ENCODE results near the gene PTBP3. TPM values are rescaled to one million over a fixed set of nuclear protein-coding genes. Genes with fewer than 3 reads are reported as not detected.

PTBP3 gene
- 64.0 TPM for polyA plus RNA-seq (2013)

DNA sequence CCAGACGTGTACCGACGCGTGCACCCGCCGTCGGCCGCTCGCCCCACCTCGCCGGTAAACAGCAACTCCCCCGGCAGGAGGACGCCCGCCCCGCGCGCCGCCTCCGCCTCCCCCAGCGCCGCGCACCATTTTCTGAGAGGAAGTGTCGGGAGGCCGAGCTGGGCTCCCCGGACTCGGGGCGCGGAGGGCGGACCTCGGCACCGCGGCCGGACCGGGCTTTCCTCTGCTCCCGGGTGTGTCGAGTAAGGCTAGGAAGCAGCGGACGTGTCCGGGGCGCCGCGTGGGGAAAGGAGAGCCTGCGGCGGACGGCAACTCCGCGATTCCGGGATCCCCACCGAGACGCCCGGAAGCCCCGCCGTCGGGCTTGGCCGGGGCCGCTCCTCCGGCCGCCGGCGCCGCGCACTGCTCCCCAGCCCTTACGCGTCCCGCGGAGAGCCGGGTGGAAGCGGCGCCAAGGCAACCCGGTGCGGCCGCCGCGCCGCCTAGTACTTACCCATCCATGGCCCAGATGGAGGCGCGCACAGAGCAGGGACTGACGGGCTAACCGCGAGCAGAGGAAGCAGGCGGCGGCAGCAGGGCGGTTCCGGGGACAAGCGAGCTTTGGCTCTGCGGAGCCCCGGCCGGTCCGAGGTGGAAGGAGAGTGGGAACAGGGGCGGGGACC, at the start of gene PTBP3:
PTBP3 (minus strand) TSS at position 643 of the 662 bp plus-strand sequence. CDS start 35,754 bp downstream, outside the sequence.
- DNase-seq = peak; percentile 83 to 90 (median 84)
- peaks cover 11 to 37% (median 34%) of the 10 kb centered on the region in 4 experiments for H3K4me1 ChIP-seq (ENCODE audit: control extremely low read depth in 1 of 4, control insufficient read depth in 4 of 4, insufficient read depth in 4 of 4, low read length in 3 of 4)
- no peaks in the 10 kb centered on the region for H3K36me3 ChIP-seq (ENCODE audit: control insufficient read depth in 4 of 4, insufficient read depth in 4 of 4, low read length in 3 of 4)
- H3K9me3 ChIP-seq (ENCODE audit: control extremely low read depth in 1 of 5, control insufficient read depth in 4 of 5, insufficient read depth in 2 of 5, low read depth in 1 of 5, low read length in 4 of 5) = no peaks in the 10 kb centered on the region
- ChIA-PET CTCF (interaction anchor here (0.7 to 1.6 kb wide), 11 partner anchors 10 to 236 kb away, joined by 3 to 7 read pairs (median 3); no protein-coding TSS in a partner anchor), POLR2A (interaction anchor here (0.6 to 1.6 kb wide), 6 partner anchors 69 to 461 kb away, joined by 3 to 5 read pairs (median 4); partner anchors contain the start of gene SUSD1)
- WGBS (ENCODE audit: insufficient coverage) = 0% methylated on average over 77 of the region's 90 CpGs
- H3K27ac ChIP-seq (ENCODE audit: insufficient read depth in 1 of 2, low read depth in 1 of 2, low read length in 2 of 2, poor library complexity in 1 of 2, severe bottlenecking in 2 of 2) = peak within 1 kb of the TSS; percentile 68 to 92
- H3K4me3 ChIP-seq (ENCODE audit: control insufficient read depth in 1 of 7, extremely low read depth in 1 of 7, insufficient read depth in 4 of 7, low read depth in 2 of 7, low read length in 6 of 7) = peak within 1 kb of the TSS; percentile 86 to 100 (median 92)
- no peaks in the 10 kb centered on the region for H3K27me3 ChIP-seq (replicated peaks in 2 of 5; ENCODE audit: control insufficient read depth in 4 of 5, insufficient read depth in 5 of 5, low read length in 4 of 5)

GRCh38 chr9:112382501-112383364, 49.3 kb upstream of the PTBP3 start:
- Histone ChIP-seq H3K9me3 (ENCODE audit: control extremely low read depth in 1 of 5, control insufficient read depth in 4 of 5, insufficient read depth in 2 of 5, low read depth in 1 of 5, low read length in 4 of 5) (no peaks in the 10 kb centered on the region), H3K4me3 (ENCODE audit: control insufficient read depth in 1 of 7, extremely low read depth in 1 of 7, insufficient read depth in 4 of 7, low read depth in 2 of 7, low read length in 6 of 7) (no peak overlapping the region), H3K4me1 (ENCODE audit: control extremely low read depth in 1 of 4, control insufficient read depth in 4 of 4, insufficient read depth in 4 of 4, low read length in 3 of 4) (peaks cover 11 to 35% (median 25%) of the 10 kb centered on the region in 4 experiments), H3K36me3 (ENCODE audit: control insufficient read depth in 4 of 4, insufficient read depth in 4 of 4, low read length in 3 of 4) (peaks cover 0 to 3% (median 0%) of the 10 kb centered on the region in 4 experiments), H3K27me3 (replicated peaks in 2 of 5; ENCODE audit: control insufficient read depth in 4 of 5, insufficient read depth in 5 of 5, low read length in 4 of 5) (no peaks in the 10 kb centered on the region), H3K27ac (ENCODE audit: insufficient read depth in 1 of 2, low read depth in 1 of 2, low read length in 2 of 2, poor library complexity in 1 of 2, severe bottlenecking in 2 of 2) (no peak overlapping the region)
- DNase-seq = no peak
- POLR2A ChIA-PET = no interaction called here
- CTCF ChIA-PET = no interaction called here
- WGBS (ENCODE audit: insufficient coverage) = 100% methylated on average over 4 of the region's 11 CpGs

DNA sequence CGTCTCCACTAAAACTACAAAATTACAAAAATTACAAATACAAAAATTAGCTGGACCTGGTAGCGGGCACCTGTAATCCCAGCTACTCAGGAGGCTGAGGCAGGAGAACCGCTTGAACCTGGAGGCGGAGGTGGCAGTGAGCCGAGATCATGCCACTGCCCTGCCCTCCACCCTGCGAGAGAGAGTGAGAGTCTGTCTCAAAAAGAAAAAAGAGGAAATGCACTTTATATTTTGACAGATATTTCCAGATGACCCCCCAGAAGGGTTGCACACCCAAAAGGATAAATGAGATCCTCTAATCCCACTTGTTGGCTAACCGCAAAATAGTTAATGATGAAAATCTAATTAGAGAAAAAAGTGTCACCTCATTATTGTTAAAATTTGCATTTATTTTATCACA, 48.6 kb upstream of the PTBP3 start:
- no peak overlapping the region for H3K4me3 ChIP-seq (ENCODE audit: control insufficient read depth in 1 of 7, extremely low read depth in 1 of 7, insufficient read depth in 4 of 7, low read depth in 2 of 7, low read length in 6 of 7)
- H3K27me3 ChIP-seq (replicated peaks in 2 of 5; ENCODE audit: control insufficient read depth in 4 of 5, insufficient read depth in 5 of 5, low read length in 4 of 5) = no peaks in the 10 kb centered on the region
- H3K9me3 ChIP-seq (ENCODE audit: control extremely low read depth in 1 of 5, control insufficient read depth in 4 of 5, insufficient read depth in 2 of 5, low read depth in 1 of 5, low read length in 4 of 5) = no peaks in the 10 kb centered on the region
- WGBS (ENCODE audit: insufficient coverage) = 100% methylated on average over 3 of the region's 7 CpGs
- no peak overlapping the region for H3K27ac ChIP-seq (ENCODE audit: insufficient read depth in 1 of 2, low read depth in 1 of 2, low read length in 2 of 2, poor library complexity in 1 of 2, severe bottlenecking in 2 of 2)
- H3K4me1 ChIP-seq (ENCODE audit: control extremely low read depth in 1 of 4, control insufficient read depth in 4 of 4, insufficient read depth in 4 of 4, low read length in 3 of 4) = peaks cover 11 to 41% (median 29%) of the 10 kb centered on the region in 4 experiments
- no peaks in the 10 kb centered on the region for H3K36me3 ChIP-seq (ENCODE audit: control insufficient read depth in 4 of 4, insufficient read depth in 4 of 4, low read length in 3 of 4)
- ChIA-PET CTCF (no interaction called here), POLR2A (no interaction called here)
- no peak for DNase-seq

GRCh38 chr9:112380825-112381221, 47.4 kb upstream of the PTBP3 start:
- CTCF ChIA-PET = no interaction called here
- DNase-seq = peak in 2 of 3 donors; percentile 13 to 59
- Histone ChIP-seq H3K36me3 (ENCODE audit: control insufficient read depth in 4 of 4, insufficient read depth in 4 of 4, low read length in 3 of 4) (peaks cover 0 to 2% (median 0%) of the 10 kb centered on the region in 4 experiments), H3K9me3 (ENCODE audit: control extremely low read depth in 1 of 5, control insufficient read depth in 4 of 5, insufficient read depth in 2 of 5, low read depth in 1 of 5, low read length in 4 of 5) (no peaks in the 10 kb centered on the region), H3K27me3 (replicated peaks in 2 of 5; ENCODE audit: control insufficient read depth in 4 of 5, insufficient read depth in 5 of 5, low read length in 4 of 5) (no peaks in the 10 kb centered on the region), H3K4me3 (ENCODE audit: control insufficient read depth in 1 of 7, extremely low read depth in 1 of 7, insufficient read depth in 4 of 7, low read depth in 2 of 7, low read length in 6 of 7) (peak overlapping the region in 6 of 7 experiments; percentile 86 to 98 (median 92)), H3K27ac (ENCODE audit: insufficient read depth in 1 of 2, low read depth in 1 of 2, low read length in 2 of 2, poor library complexity in 1 of 2, severe bottlenecking in 2 of 2) (peak overlapping the region; percentile 23 to 81), H3K4me1 (ENCODE audit: control extremely low read depth in 1 of 4, control insufficient read depth in 4 of 4, insufficient read depth in 4 of 4, low read length in 3 of 4) (peaks cover 11 to 48% (median 32%) of the 10 kb centered on the region in 4 experiments)
- POLR2A ChIA-PET = no interaction called here
- WGBS (ENCODE audit: insufficient coverage) = 60% methylated on average over 3 of the region's 7 CpGs

- peaks cover 0 to 2% (median under 1%) of the 10 kb centered on the region in 4 experiments for H3K36me3 ChIP-seq (ENCODE audit: control insufficient read depth in 4 of 4, insufficient read depth in 4 of 4, low read length in 3 of 4)
- peak within 1 kb of the TSS; percentile 79 to 94 for H3K27ac ChIP-seq (ENCODE audit: insufficient read depth in 1 of 2, low read depth in 1 of 2, low read length in 2 of 2, poor library complexity in 1 of 2, severe bottlenecking in 2 of 2)
- peaks cover 11 to 48% (median 32%) of the 10 kb centered on the region in 4 experiments for H3K4me1 ChIP-seq (ENCODE audit: control extremely low read depth in 1 of 4, control insufficient read depth in 4 of 4, insufficient read depth in 4 of 4, low read length in 3 of 4)
- H3K27me3 ChIP-seq (replicated peaks in 2 of 5; ENCODE audit: control insufficient read depth in 4 of 5, insufficient read depth in 5 of 5, low read length in 4 of 5) = no peaks in the 10 kb centered on the region
- ChIA-PET CTCF (interaction anchor here (1.6 to 1.7 kb wide), 2 partner anchors 19 to 282 kb away, joined by 6 to 12 read pairs; no protein-coding TSS in a partner anchor), POLR2A (interaction anchor here (0.6 to 0.8 kb wide), 2 partner anchors 107 to 338 kb away, joined by 3 read pairs; partner anchors contain the start of gene INIP)
- peak within 1 kb of the TSS; percentile 91 to 98 (median 93) for H3K4me3 ChIP-seq (ENCODE audit: control insufficient read depth in 1 of 7, extremely low read depth in 1 of 7, insufficient read depth in 4 of 7, low read depth in 2 of 7, low read length in 6 of 7)
- H3K9me3 ChIP-seq (ENCODE audit: control extremely low read depth in 1 of 5, control insufficient read depth in 4 of 5, insufficient read depth in 2 of 5, low read depth in 1 of 5, low read length in 4 of 5) = no peaks in the 10 kb centered on the region
- peak; percentile 14 to 58 (median 49) for DNase-seq
- WGBS (ENCODE audit: insufficient coverage) = 0% methylated on average over 37 of the region's 43 CpGs
Observed at GRCh38 chr9:112380102-112380824, 46.8 kb upstream of the PTBP3 start, which contains the start of gene HSDL2. HSDL2 (plus strand) TSS chr9:112380108; CDS start chr9:112380164, 56 bp downstream.
